Gastrocnemius medialis (tissue), 4 donors: ENCODE data around the gene NUFIP2. TPM values are rescaled to one million over a fixed set of nuclear protein-coding genes. Genes with fewer than 3 reads are reported as not detected.

Experiments
- ATAC-seq, 2 donors: fragments of 150-250 bp; one replicate each; pipeline ENCODE4 v1.9.1; 2016
- DNase-seq, 2 donors: peaks; one replicate each; pipeline ENCODE4 v3.0.0-alpha.2; 2019
- H3K27ac ChIP-seq, 4 donors: fragments of 200-600 bp; sonication (generic); 1 replicate in 1 of 4; 2 replicates in 3 of 4; pipeline ENCODE4 v1.5.1; 2016 to 2018; ENCODE audit warnings: mild to moderate bottlenecking in 2 of 4, moderate library complexity in 1 of 4
- H3K27me3 ChIP-seq, 3 donors: fragments of 200-600 bp; sonication (generic) in 2 of 3; 1 replicate in 1 of 3; 2 replicates in 2 of 3; pipeline versions ENCODE4 v1.5.1 to v1.6.0; 2016 to 2019; ENCODE audit warnings: mild to moderate bottlenecking in 1 of 3, moderate library complexity in 1 of 3
- H3K36me3 ChIP-seq, 2 donors: fragments of 200-600 bp; sonication (generic) in 1 of 2; one replicate each; pipeline ENCODE4 v1.5.1; 2017 to 2018
- H3K4me1 ChIP-seq, 2 donors: fragments of 200-600 bp; sonication (generic) in 1 of 2; one replicate each; pipeline ENCODE4 v1.5.1; 2016 to 2017; ENCODE audit warnings: mild to moderate bottlenecking in 2 of 2
- H3K4me3 ChIP-seq, 4 donors: fragments of 200-600 bp; sonication (generic) in 3 of 4; 1 replicate in 1 of 4; 2 replicates in 3 of 4; pipeline ENCODE4 v1.5.1; 2016 to 2019; ENCODE audit warnings: mild to moderate bottlenecking in 2 of 4
- H3K9me3 ChIP-seq, 3 donors: fragments of 200-600 bp; sonication (generic) in 2 of 3; 1 replicate in 1 of 3; 2 replicates in 2 of 3; pipeline ENCODE4 v1.5.1; 2016 to 2019
- CTCF ChIP-seq, 5 experiments: fragments of 450-650 bp in 3 of 5; fragments of 200-600 bp in 2 of 5; sonication (generic) in 2 of 5; IDR thresholded peaks in 4 of 5; conservative IDR thresholded peaks in 1 of 5; 1 replicate in 4 of 5; 2 replicates in 1 of 5; pipeline ENCODE4 v1.5.1; 2016 to 2019; ENCODE audit warnings: antibody characterized with exemption in 5 of 5, mild to moderate bottlenecking in 3 of 5, moderate library complexity in 3 of 5
- POLR2A ChIP-seq, 2 donors: fragments of 450-650 bp; IDR thresholded peaks; one replicate each; pipeline ENCODE4 v1.6.1; 2017; ENCODE audit warnings: antibody characterized with exemption in 2 of 2, mild to moderate bottlenecking in 2 of 2, moderate library complexity in 2 of 2
- in situ Hi-C, 4 donors: fragments of 200-750 bp; cut with MboI; loops; one replicate each; pipeline versions ENCODE4 v1.15.0 to v1.8.0; 2017; ENCODE audit warnings: low sequenced_read_pairs in 4 of 4
- intact Hi-C: fragments of 100-400 bp; cut with DNase I; formaldehyde crosslinking; loops from one replicate; pipeline ENCODE4 v1.15.1; 2023; ENCODE audit warnings: low total_unique reads
- total RNA-seq, 4 donors: library from RNA; depleted of rRNA; stranded (reverse); fragments of >200 nt; gene quantifications; one replicate each; pipeline versions ENCODE4 v1.1.0 to v1.2.3, GENCODE V29; 2016

Gene NUFIP2
- total RNA-seq, 4 donors from 2014 or later, result 20.0 to 33.7 (median 27.8) TPM

GRCh38 chr17:29242051-29242450, 51.9 kb downstream of the NUFIP2 start:
- TF ChIP-seq CTCF (IDR thresholded peaks at IDR 0.05 in 4 of 5, conservative IDR thresholded peaks at IDR 0.05 in 1 of 5) (no peak), POLR2A (IDR thresholded peaks at IDR 0.05) (no peak)
- in situ Hi-C loops (no loop called here), intact Hi-C loops (no loop called here)
- no peak overlapping the region for H3K27ac ChIP-seq
- no peak for ATAC-seq
- H3K4me3 ChIP-seq, result no peak overlapping the region
- H3K36me3 ChIP-seq, result no peaks in the 10 kb centered on the region
- DNase-seq, result no peak
- H3K4me1 ChIP-seq, result no peaks in the 10 kb centered on the region
- no peaks in the 10 kb centered on the region for H3K9me3 ChIP-seq
- H3K27me3 ChIP-seq, result no peaks in the 10 kb centered on the region

DNA sequence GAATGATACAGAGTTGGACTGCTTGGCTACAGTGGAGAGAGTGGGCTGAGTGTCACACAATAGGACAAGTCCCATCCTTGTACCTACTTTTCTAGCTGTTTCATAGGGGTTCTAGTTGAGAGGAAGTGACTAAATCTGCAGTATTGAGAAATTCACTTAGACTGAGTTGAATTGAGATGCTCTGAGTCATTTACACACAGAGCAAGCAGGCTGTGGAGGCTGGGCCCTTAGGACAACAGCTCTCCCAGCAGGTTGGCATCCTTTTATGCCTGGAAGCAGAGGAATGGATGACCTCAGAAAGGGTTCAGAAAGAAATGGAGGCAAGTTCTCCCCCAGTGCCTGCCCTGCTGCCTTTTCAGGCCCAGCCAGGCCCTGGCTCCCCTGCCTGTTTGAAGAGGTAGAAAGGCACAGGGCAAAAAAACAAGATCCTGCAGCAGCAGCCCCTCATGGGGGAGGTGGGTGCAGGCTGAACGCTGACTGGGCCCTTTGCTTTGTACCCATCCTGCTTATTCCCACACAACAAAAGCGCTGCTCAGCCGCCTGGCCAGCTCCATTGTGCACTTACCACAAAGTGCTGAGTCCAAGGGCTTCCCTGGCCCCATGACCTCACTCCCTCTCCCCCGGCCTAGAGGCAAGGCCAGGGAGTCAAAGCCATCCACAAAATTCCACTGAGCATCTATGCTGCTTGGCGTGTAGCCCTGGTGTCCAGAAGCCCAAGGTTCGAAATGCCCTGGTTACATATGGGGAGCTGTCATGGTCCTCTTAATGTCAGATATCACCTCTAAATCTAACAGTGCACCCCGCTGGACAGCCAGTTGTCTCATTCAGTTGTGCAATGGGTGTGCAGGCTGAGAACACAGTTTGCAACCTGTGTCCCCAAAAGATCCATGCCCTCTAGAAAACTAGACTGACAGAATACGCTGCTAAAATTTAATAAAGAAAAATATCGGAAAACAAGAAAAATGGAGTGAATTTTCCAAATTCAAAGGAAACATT, 52.7 kb downstream of the NUFIP2 start:
- H3K27me3 ChIP-seq, result no peaks in the 10 kb centered on the region
- in situ Hi-C loops (no loop called here), intact Hi-C loops (no loop called here)
- no peaks in the 10 kb centered on the region for H3K4me1 ChIP-seq
- TF ChIP-seq CTCF (IDR thresholded peaks at IDR 0.05 in 4 of 5, conservative IDR thresholded peaks at IDR 0.05 in 1 of 5) (no peak), POLR2A (IDR thresholded peaks at IDR 0.05) (no peak)
- no peaks in the 10 kb centered on the region for H3K36me3 ChIP-seq
- H3K27ac ChIP-seq, result no peak overlapping the region
- ATAC-seq, result peak; percentile 54 to 77
- DNase-seq, result peak in 1 of 2 donors; percentile 29
- no peak overlapping the region for H3K4me3 ChIP-seq
- H3K9me3 ChIP-seq, result no peaks in the 10 kb centered on the region

GRCh38 chr17:29240477-29240876, 53.5 kb downstream of the NUFIP2 start:
- TF ChIP-seq POLR2A (IDR thresholded peaks at IDR 0.05) (no peak), CTCF (IDR thresholded peaks at IDR 0.05 in 4 of 5, conservative IDR thresholded peaks at IDR 0.05 in 1 of 5) (no peak)
- in situ Hi-C loops, result no loop called here
- intact Hi-C loops, result no loop called here
- Histone ChIP-seq H3K4me1 (no peaks in the 10 kb centered on the region), H3K27me3 (no peaks in the 10 kb centered on the region), H3K4me3 (no peak overlapping the region), H3K9me3 (no peaks in the 10 kb centered on the region), H3K27ac (no peak overlapping the region), H3K36me3 (no peaks in the 10 kb centered on the region)
- DNase-seq, result no peak
- no peak for ATAC-seq

GRCh38 chr17:29238133-29238850, 55.7 kb downstream of the NUFIP2 start:
- ATAC-seq (no peak), DNase-seq (peak in 1 of 2 donors; percentile 24)
- Histone ChIP-seq H3K27me3 (no peaks in the 10 kb centered on the region), H3K4me3 (no peak overlapping the region), H3K9me3 (no peaks in the 10 kb centered on the region), H3K27ac (no peak overlapping the region), H3K36me3 (no peaks in the 10 kb centered on the region), H3K4me1 (no peaks in the 10 kb centered on the region)
- no peak for TF ChIP-seq CTCF (IDR thresholded peaks at IDR 0.05 in 4 of 5, conservative IDR thresholded peaks at IDR 0.05 in 1 of 5)
- TF ChIP-seq POLR2A (IDR thresholded peaks at IDR 0.05), result no peak
- intact Hi-C loops, result no loop called here
- in situ Hi-C loops, result no loop called here
